ENCODE results near the gene ACMSD. TPM values are rescaled to one million over a fixed set of nuclear protein-coding genes. Genes with fewer than 3 reads are reported as not detected.
"Not testable (repeated sequence)": the region's sequence is repeated elsewhere in the genome, so short reads cannot be mapped to it uniquely, and the experiment has no call there.

ACMSD gene
- total RNA-seq, 1 donor from 2014 or later = not detected

GRCh38 chr2:134823431-134823830, 15.0 kb upstream of the ACMSD start:
- TF ChIP-seq CTCF (IDR thresholded peaks at IDR 0.05; ENCODE audit: insufficient read depth, low read length, severe bottlenecking) = no peak
- DNase-seq (ENCODE audit: low read depth) (no peak), FAIRE-seq (no peak)
- Histone ChIP-seq H3K27me3 (ENCODE audit: control insufficient read depth, insufficient read depth, low read length) (no peaks in the 10 kb centered on the region), H3K36me3 (ENCODE audit: control insufficient read depth, insufficient read depth, low read length) (no peaks in the 10 kb centered on the region), H3K4me3 (ENCODE audit: low read depth, low read length) (no peak overlapping the region)

- no peak for TF ChIP-seq CTCF (IDR thresholded peaks at IDR 0.05; ENCODE audit: insufficient read depth, low read length, severe bottlenecking)
- no peak for FAIRE-seq
- no peaks in the 10 kb centered on the region for H3K27me3 ChIP-seq (ENCODE audit: control insufficient read depth, insufficient read depth, low read length)
- H3K36me3 ChIP-seq (ENCODE audit: control insufficient read depth, insufficient read depth, low read length) = no peaks in the 10 kb centered on the region
- no peak for DNase-seq (ENCODE audit: low read depth)
- no peak overlapping the region for H3K4me3 ChIP-seq (ENCODE audit: low read depth, low read length)
These were observed 14.6 kb upstream of the ACMSD start for GRCh38 chr2:134823832-134824231.

GRCh38 chr2:134825716-134826115, 12.7 kb upstream of the ACMSD start:
- not testable (repeated sequence) for FAIRE-seq; H3K4me3 ChIP-seq (ENCODE audit: low read depth, low read length); DNase-seq (ENCODE audit: low read depth); H3K27me3 ChIP-seq (ENCODE audit: control insufficient read depth, insufficient read depth, low read length); H3K36me3 ChIP-seq (ENCODE audit: control insufficient read depth, insufficient read depth, low read length)

GRCh38 chr2:134835471-134835870, 2.9 kb upstream of the ACMSD start:
- Histone ChIP-seq H3K4me3 (ENCODE audit: low read depth, low read length) (no peak overlapping the region), H3K27me3 (ENCODE audit: control insufficient read depth, insufficient read depth, low read length) (no peaks in the 10 kb centered on the region), H3K36me3 (ENCODE audit: control insufficient read depth, insufficient read depth, low read length) (no peaks in the 10 kb centered on the region)
- DNase-seq (ENCODE audit: low read depth) = no peak
- no peak for FAIRE-seq
- no peak for TF ChIP-seq CTCF (IDR thresholded peaks at IDR 0.05; ENCODE audit: insufficient read depth, low read length, severe bottlenecking)

- H3K4me3 ChIP-seq (ENCODE audit: low read depth, low read length) = no peak overlapping the region
- peak; percentile 96 for DNase-seq (ENCODE audit: low read depth)
- H3K27me3 ChIP-seq (ENCODE audit: control insufficient read depth, insufficient read depth, low read length) = no peaks in the 10 kb centered on the region
- FAIRE-seq = no peak
- H3K36me3 ChIP-seq (ENCODE audit: control insufficient read depth, insufficient read depth, low read length) = no peaks in the 10 kb centered on the region
- TF ChIP-seq CTCF (IDR thresholded peaks at IDR 0.05; ENCODE audit: insufficient read depth, low read length, severe bottlenecking) = no peak
These were observed 1.4 kb upstream of the ACMSD start for GRCh38 chr2:134836986-134837385.

GRCh38 chr2:134839649-134840048, 1.2 kb downstream of the ACMSD start:
- Histone ChIP-seq H3K4me3 (ENCODE audit: low read depth, low read length) (no peak overlapping the region), H3K36me3 (ENCODE audit: control insufficient read depth, insufficient read depth, low read length) (no peaks in the 10 kb centered on the region), H3K27me3 (ENCODE audit: control insufficient read depth, insufficient read depth, low read length) (no peaks in the 10 kb centered on the region)
- DNase-seq (ENCODE audit: low read depth) (no peak), FAIRE-seq (no peak)
- TF ChIP-seq CTCF (IDR thresholded peaks at IDR 0.05; ENCODE audit: insufficient read depth, low read length, severe bottlenecking) = no peak
